ENCODE measurements around the gene NUDT7. TPM values are rescaled to one million over a fixed set of nuclear protein-coding genes. Genes with fewer than 3 reads are reported as not detected.

Gene NUDT7
- total and polyA plus RNA-seq, 7 donors = 5.7 to 19.2 (median 15.0) TPM

DNA sequence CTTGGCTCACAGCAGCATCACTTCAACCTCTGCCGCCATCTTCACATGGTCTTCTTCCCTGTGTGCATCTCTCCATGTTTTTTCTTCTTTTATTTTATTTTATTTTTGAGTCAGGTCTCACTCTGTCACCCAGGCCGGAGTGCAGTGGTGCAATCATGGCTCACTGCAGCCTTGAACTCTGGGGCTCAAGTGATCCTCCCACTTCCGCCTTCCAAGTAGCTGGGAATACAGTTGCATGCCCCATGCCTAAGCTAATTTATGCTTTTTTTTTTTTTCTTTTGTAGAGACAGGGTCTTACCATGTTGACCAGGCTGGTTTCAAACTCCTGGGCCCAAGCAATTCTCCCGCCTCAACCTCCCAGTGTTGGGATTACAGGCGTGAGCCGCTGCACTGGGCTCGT lies 1.9 kb downstream of the NUDT7 start:
- Histone ChIP-seq H3K4me1 (peaks cover 0 to 14% (median 9%) of the 10 kb centered on the region in 4 donors), H3K27ac (no peak overlapping the region), H3K36me3 (no peaks in the 10 kb centered on the region), H3K9me3 (no peaks in the 10 kb centered on the region), H3K27me3 (no peaks in the 10 kb centered on the region), H3K4me3 (no peak overlapping the region)
- 95 to 98% methylated on average over 7 of the region's 7 CpGs for WGBS, 2 donors
- no peak for DNase-seq
- TF ChIP-seq POLR2A (IDR thresholded peaks at IDR 0.05) (no peak), POLR2AphosphoS5 (IDR thresholded peaks at IDR 0.05) (no peak), EP300 (IDR thresholded peaks at IDR 0.05) (no peak)
- TF ChIP-seq, protein P1, sequence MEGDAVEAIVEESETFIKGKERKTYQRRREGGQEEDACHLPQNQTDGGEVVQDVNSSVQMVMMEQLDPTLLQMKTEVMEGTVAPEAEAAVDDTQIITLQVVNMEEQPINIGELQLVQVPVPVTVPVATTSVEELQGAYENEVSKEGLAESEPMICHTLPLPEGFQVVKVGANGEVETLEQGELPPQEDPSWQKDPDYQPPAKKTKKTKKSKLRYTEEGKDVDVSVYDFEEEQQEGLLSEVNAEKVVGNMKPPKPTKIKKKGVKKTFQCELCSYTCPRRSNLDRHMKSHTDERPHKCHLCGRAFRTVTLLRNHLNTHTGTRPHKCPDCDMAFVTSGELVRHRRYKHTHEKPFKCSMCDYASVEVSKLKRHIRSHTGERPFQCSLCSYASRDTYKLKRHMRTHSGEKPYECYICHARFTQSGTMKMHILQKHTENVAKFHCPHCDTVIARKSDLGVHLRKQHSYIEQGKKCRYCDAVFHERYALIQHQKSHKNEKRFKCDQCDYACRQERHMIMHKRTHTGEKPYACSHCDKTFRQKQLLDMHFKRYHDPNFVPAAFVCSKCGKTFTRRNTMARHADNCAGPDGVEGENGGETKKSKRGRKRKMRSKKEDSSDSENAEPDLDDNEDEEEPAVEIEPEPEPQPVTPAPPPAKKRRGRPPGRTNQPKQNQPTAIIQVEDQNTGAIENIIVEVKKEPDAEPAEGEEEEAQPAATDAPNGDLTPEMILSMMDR (IDR thresholded peaks at IDR 0.05) = no peak
- intact Hi-C loops (cut with DNase I) = loop anchor here (5.0 to 10.0 kb wide), 2 partner anchors 373 to 529 kb away; partner anchors contain the start of genes MON1B, SYCE1L and WWOX

DNA sequence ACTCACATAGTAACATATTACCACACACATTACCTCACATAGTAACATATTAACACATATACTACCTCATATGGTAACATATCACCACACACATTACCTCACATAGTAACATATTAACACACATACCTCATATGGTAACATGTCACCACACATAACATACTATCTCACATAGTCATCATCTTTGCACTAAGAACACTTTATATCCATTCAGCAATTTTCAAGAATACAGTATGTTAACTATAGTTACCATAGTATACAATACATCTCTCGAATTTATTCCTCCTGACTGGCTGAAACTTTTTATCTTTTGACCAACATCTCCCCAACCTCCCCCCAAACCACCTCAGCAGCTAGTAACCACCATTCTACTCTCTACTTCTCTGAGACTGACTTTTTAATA lies 7.6 kb downstream of the NUDT7 start:
- no peaks in the 10 kb centered on the region for H3K4me1 ChIP-seq
- intact Hi-C loops (cut with DNase I) = loop anchor here (10.0 kb wide), 1 partner anchor 535 kb away; the partner anchor contains the start of genes MON1B and SYCE1L
- DNase-seq = no peak

DNA sequence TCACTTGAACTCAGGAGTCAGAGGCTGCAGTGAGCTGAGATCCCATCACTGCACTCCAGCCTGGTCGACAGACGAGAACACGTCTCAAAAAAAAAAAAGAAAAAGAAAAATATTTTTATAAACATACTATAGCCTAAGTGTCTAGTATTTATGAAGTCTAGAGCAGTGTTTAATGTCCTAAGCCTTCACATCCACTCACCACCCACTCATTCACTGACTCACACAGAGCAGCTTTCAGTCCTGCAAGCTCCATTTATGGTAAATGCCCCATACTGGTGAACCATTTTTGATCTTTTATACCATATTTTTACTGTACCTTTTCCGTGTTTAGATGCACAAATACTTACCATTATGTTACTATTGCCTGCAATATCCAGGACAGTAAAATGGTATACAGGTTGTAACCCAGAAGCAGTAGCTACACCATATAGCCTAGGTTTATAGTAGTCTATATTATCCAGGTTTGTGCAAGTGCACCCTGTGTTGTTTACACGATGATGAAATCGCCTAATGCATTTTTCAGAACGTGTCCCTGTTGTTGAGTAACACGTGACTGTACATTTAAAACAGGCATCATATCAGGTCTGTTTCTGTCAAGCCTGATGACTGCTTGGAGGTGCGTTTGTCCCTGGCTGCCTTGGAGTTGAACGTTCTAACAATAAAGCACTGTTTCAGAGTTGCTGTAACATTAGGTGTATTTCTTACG lies 10.1 kb downstream of the NUDT7 start:
- Histone ChIP-seq H3K9me3 (no peaks in the 10 kb centered on the region), H3K4me1 (no peaks in the 10 kb centered on the region), H3K27me3 (no peaks in the 10 kb centered on the region), H3K36me3 (peaks cover 0 to 5% (median 0%) of the 10 kb centered on the region in 4 donors), H3K27ac (no peak overlapping the region), H3K4me3 (no peak overlapping the region)
- DNase-seq = no peak
- 76 to 86% methylated on average over 11 of the region's 11 CpGs for WGBS, 2 donors
- TF ChIP-seq POLR2AphosphoS5 (IDR thresholded peaks at IDR 0.05) (no peak), EP300 (IDR thresholded peaks at IDR 0.05) (no peak), POLR2A (IDR thresholded peaks at IDR 0.05) (no peak)
- TF ChIP-seq, protein P1 (IDR thresholded peaks at IDR 0.05) = no peak
- intact Hi-C loops (cut with DNase I) = no loop called here

More for the DNA sequence above, 7.6 kb downstream of the NUDT7 start:
- H3K4me3 ChIP-seq = no peak overlapping the region
- peaks cover 0 to 5% (median 0%) of the 10 kb centered on the region in 4 donors for H3K36me3 ChIP-seq
- no peak for TF ChIP-seq POLR2AphosphoS5 (IDR thresholded peaks at IDR 0.05)
- no peak for TF ChIP-seq EP300 (IDR thresholded peaks at IDR 0.05)
- TF ChIP-seq, protein P1 (IDR thresholded peaks at IDR 0.05) = no peak
- no peak for TF ChIP-seq POLR2A (IDR thresholded peaks at IDR 0.05)
- no peak overlapping the region for H3K27ac ChIP-seq
- 0 to 49% methylated on average over 1 of the region's 1 CpG for WGBS, 2 donors
- no peaks in the 10 kb centered on the region for H3K9me3 ChIP-seq
- H3K27me3 ChIP-seq = no peaks in the 10 kb centered on the region

DNA sequence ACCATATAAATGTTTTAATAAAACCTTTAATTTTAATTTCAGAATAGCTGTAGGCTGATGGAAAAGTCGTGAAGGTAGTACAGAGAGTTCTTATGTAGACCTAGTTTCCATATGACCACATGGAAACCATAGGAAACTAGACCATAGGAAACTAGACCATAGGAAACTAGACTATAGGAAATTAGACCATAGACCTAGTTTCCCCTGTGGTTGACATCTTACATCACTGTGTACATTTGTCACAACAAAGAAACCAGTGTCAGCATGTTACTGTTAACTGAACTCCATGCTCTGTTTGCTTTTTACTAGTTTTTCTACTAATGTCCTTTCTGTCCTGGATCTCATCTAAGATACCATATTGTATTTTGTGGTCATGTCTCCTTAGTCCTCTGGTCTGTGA lies 14.6 kb downstream of the NUDT7 start:
- H3K9me3 ChIP-seq = no peaks in the 10 kb centered on the region
- H3K4me3 ChIP-seq = no peak overlapping the region
- DNase-seq = no peak
- no peaks in the 10 kb centered on the region for H3K36me3 ChIP-seq
- H3K4me1 ChIP-seq = no peaks in the 10 kb centered on the region
- intact Hi-C loops (cut with DNase I) = no loop called here
- no peak overlapping the region for H3K27ac ChIP-seq
- no peaks in the 10 kb centered on the region for H3K27me3 ChIP-seq
- TF ChIP-seq POLR2A (IDR thresholded peaks at IDR 0.05) (no peak), EP300 (IDR thresholded peaks at IDR 0.05) (no peak), POLR2AphosphoS5 (IDR thresholded peaks at IDR 0.05) (no peak)
- TF ChIP-seq, protein P1 (IDR thresholded peaks at IDR 0.05) = no peak
- 52 to 76% methylated on average over 1 of the region's 1 CpG for WGBS, 2 donors

All from sigmoid colon (tissue), 7 donors.